Progenitor cell of endocrine pancreas (in vitro differentiated cells): ENCODE data around the gene PFDN1. TPM values are rescaled to one million over a fixed set of nuclear protein-coding genes. Genes with fewer than 3 reads are reported as not detected.

Source experiments
- DNase-seq: peaks from one replicate; pipeline ENCODE4 v3.0.0; 2021; ENCODE audit warnings: low spot score; ENCODE audit not compliant: unreplicated experiment
- H3K27ac Mint-ChIP-seq: 2 replicates; pipeline ENCODE4 v1.8.0; 2021; ENCODE audit warnings: mild to moderate bottlenecking, moderate library complexity, mixed read lengths
- H3K27me3 Mint-ChIP-seq: 2 replicates; pipeline ENCODE4 v1.8.0; 2021; ENCODE audit warnings: mixed read lengths
- H3K36me3 Mint-ChIP-seq: 2 replicates; pipeline ENCODE4 v1.8.0; 2022; ENCODE audit warnings: mixed read lengths; ENCODE audit not compliant: insufficient read depth
- H3K4me1 Mint-ChIP-seq: 2 replicates; pipeline ENCODE4 v1.8.0; 2021; ENCODE audit warnings: low read depth, mixed read lengths
- H3K4me3 Mint-ChIP-seq: 2 replicates; pipeline ENCODE4 v1.8.0; 2021; ENCODE audit warnings: low read depth, mild to moderate bottlenecking, moderate library complexity, mixed read lengths
- H3K9me3 Mint-ChIP-seq: 2 replicates; pipeline ENCODE4 v1.8.0; 2021; ENCODE audit warnings: low read depth, mixed read lengths
- long read RNA-seq: library from polyadenylated mRNA; unstranded; transcript quantifications from one replicate; pipeline ENCODE4 v2.0.0, GENCODE V29; 2020
- total RNA-seq: library from RNA; stranded (reverse); gene quantifications from 2 replicates; pipeline ENCODE4 v1.2.1, GENCODE V29; 2021
- TF ChIP-seq, protein P1 (sequence below): fragments of 200-600 bp; sonication (generic); IDR thresholded peaks from one replicate; pipeline ENCODE4 v1.5.0; 2021; ENCODE audit warnings: antibody characterized with exemption, mild to moderate bottlenecking; ENCODE audit not compliant: unreplicated experiment

Gene PFDN1, protein sequence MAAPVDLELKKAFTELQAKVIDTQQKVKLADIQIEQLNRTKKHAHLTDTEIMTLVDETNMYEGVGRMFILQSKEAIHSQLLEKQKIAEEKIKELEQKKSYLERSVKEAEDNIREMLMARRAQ
- total RNA-seq: 63.4 and 65.1 TPM in 2 replicates
- long read RNA-seq, transcript PFDN1-201 (4 exons, 1,352 nt): major isoform, 85 of 107 reads
- long read RNA-seq, transcript PFDN1-203 (3 exons, 1,091 nt): minor isoform, 9 of 107 reads
- long read RNA-seq, partial matches to known transcripts: 6 of 107 reads
- long read RNA-seq, other reads (novel, unspliced or antisense): 3 of 107 reads

DNA sequence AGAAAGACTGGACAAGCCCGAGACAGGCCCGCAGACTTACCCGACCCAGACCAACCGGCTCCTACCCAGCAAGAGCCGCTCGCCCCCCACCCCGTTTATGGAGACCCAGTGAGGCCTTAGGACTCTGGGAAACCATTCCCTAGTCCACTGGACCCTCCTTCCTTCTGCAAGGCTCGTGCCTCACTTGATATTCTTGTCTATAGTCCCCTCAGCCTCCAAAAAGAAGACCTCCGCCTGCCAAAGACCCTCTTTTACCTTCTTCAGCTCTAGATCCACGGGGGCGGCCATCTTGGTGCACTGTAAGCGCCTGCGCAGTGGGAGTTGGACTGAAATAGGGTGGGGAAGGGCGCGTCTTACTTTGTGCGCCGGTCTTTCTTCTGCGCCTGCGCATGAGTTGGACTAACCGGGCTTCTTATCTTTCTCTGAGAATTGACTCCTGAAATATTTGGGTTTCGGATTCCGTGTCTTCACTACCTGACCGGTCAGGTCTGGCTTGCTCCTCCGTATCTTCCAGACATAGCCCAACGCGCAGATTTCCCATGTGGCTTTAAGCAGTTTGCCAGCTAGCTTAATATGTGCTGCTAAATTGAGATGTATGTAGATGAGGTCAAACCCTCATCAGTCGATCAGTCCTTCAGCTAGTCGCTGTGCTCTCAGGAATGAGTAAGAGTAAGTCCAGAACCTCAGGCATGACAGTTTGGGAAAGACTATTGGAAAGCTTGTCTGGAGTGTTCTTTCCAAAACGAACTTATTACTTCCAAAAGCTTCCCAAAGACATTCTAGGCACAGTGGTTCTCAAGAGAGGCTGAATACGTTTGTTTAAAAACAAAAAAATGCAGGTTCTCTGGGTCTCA, at the start of gene PFDN1:
Gene PFDN1, minus strand, starts transcription at position 316 of the 854 bp plus-strand sequence. Its CDS starts 28 bp downstream, at position 288.
- Mint-ChIP-seq H3K4me3 (peak within 1 kb of the TSS; percentile 99), H3K4me1 (peaks cover 18% of the 10 kb centered on the region), H3K27ac (peak within 1 kb of the TSS; percentile 100), H3K27me3 (no peaks in the 10 kb centered on the region), H3K36me3 (peaks cover 11% of the 10 kb centered on the region), H3K9me3 (no peaks in the 10 kb centered on the region)
- TF ChIP-seq, protein P1, sequence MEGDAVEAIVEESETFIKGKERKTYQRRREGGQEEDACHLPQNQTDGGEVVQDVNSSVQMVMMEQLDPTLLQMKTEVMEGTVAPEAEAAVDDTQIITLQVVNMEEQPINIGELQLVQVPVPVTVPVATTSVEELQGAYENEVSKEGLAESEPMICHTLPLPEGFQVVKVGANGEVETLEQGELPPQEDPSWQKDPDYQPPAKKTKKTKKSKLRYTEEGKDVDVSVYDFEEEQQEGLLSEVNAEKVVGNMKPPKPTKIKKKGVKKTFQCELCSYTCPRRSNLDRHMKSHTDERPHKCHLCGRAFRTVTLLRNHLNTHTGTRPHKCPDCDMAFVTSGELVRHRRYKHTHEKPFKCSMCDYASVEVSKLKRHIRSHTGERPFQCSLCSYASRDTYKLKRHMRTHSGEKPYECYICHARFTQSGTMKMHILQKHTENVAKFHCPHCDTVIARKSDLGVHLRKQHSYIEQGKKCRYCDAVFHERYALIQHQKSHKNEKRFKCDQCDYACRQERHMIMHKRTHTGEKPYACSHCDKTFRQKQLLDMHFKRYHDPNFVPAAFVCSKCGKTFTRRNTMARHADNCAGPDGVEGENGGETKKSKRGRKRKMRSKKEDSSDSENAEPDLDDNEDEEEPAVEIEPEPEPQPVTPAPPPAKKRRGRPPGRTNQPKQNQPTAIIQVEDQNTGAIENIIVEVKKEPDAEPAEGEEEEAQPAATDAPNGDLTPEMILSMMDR: no peak
- DNase-seq: peak; percentile 83

DNA sequence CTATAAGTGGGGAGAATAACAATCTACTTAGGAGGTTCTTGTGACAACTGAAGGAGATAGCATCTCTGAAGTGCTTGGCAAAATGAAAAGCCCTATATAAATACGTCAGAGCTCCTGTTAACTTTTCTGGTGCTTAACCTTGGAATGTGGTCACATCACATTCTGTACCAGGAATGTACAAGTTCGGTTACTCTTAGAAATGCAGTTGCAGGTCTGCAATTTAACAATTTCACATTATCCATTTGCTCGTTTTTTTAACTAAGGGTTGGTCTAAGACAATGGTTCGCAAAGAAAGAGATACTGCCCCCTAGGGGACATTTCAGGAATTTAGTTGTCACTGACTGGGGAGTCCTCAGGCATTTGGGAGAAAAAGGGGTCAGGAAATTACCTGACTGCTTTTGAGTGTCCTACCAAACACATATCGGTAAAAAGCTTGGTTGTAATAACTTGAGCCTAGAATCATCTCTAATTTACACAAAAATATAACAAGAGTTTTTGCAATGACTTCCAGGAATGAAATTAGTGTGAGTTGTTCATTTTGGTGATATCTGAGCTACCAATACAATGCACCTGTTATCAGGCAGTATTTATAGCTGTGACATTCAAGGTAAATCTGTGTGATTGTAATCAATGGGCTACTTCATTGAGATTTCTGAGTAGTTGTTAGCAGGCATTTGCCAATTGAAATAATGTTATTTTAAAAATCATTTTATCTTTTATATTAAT, 48.9 kb upstream of the PFDN1 start:
- Mint-ChIP-seq H3K4me3 (no peak overlapping the region), H3K27ac (no peak overlapping the region)
- TF ChIP-seq, protein P1: peak; percentile 92

DNA sequence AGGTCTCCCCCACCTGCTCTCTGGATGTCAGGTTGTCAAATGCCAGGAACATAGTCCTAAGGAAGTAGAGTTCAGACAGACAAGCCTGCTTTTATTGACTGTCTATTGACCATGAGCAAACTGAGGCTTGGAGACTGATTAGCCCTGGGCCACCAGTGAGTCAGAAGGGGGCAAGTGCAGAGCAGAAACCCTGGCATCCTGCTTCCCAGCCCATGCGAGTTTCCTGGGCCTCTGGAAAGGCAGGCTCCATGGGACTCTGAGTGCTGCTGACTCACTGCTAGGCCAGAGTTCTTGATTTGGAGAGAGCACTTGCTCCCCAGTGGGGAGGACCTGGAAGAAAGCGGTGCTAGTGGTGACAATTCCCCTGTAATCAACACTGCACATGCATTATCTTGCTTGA, 46.3 kb upstream of the PFDN1 start:
- peaks cover 33% of the 10 kb centered on the region for H3K27me3 Mint-ChIP-seq
- H3K9me3 Mint-ChIP-seq: no peaks in the 10 kb centered on the region
- no peaks in the 10 kb centered on the region for H3K36me3 Mint-ChIP-seq
- H3K27ac Mint-ChIP-seq: no peak overlapping the region
- H3K4me1 Mint-ChIP-seq: peaks cover 8% of the 10 kb centered on the region
- no peak overlapping the region for H3K4me3 Mint-ChIP-seq
- DNase-seq: no peak
- TF ChIP-seq, protein P1: no peak

More for the DNA sequence above, 48.9 kb upstream of the PFDN1 start:
- H3K27me3 Mint-ChIP-seq: peaks cover 18% of the 10 kb centered on the region
- H3K36me3 Mint-ChIP-seq: no peaks in the 10 kb centered on the region
- H3K4me1 Mint-ChIP-seq: peaks cover 5% of the 10 kb centered on the region
- no peaks in the 10 kb centered on the region for H3K9me3 Mint-ChIP-seq
- DNase-seq: peak; percentile 51

DNA sequence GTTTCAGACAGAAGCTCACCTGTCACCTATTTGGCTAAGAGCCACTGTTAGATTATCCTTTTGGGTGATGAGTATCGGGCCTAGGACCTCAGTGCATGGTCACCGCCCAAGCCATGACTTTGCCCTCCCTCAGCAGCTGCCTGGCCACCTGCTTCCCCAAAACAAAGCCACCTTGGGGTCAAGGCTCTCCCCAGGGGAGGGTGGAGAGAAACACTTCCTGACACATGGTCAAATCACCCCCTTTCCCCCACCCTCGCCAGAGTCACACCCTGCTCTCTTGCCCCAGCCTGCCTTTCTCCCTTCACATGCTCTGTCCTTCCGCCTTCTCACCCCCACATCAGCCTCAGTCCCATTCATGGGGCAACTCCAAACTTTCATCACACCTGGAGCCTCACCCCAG, 45.2 kb upstream of the PFDN1 start:
- Mint-ChIP-seq H3K4me3 (no peak overlapping the region), H3K4me1 (peaks cover 8% of the 10 kb centered on the region), H3K27me3 (peaks cover 39% of the 10 kb centered on the region), H3K36me3 (no peaks in the 10 kb centered on the region), H3K9me3 (no peaks in the 10 kb centered on the region), H3K27ac (no peak overlapping the region)
- TF ChIP-seq, protein P1: no peak
- DNase-seq: no peak

DNA sequence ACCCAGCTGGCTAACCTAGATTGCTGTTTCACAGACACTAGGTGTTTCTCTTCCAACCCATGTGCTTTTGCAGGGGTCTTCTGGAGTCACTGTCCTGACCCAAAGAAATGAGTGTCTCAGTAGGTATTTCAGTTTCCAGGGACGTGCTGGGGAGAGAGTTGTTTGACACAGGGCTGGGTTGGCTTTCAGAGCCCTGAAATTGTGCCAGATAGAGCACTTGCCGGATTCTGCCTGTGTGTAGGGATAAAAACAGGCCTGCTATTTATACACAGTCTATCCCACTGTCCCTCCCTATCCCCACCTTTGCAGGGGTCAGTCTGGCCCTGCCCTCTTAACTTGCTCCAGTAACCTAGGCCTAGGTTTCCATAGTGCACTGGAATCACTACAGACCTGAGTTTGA, 44.5 kb upstream of the PFDN1 start:
- Mint-ChIP-seq H3K36me3 (no peaks in the 10 kb centered on the region), H3K27ac (no peak overlapping the region), H3K9me3 (no peaks in the 10 kb centered on the region), H3K4me3 (peak overlapping the region; percentile 67), H3K4me1 (peaks cover 8% of the 10 kb centered on the region), H3K27me3 (peaks cover 43% of the 10 kb centered on the region)
- no peak for DNase-seq
- TF ChIP-seq, protein P1: no peak
